CD4-positive, alpha-beta T cell treated with Interleukin-6 at 100 ng/mL for 8 hours (primary cell): ENCODE data around the gene SLC25A42.
"Not testable (repeated sequence)": the region's sequence is repeated elsewhere in the genome, so short reads cannot be mapped to it uniquely, and the experiment has no call there.

Experiments
- DNase-seq: peaks from one replicate; pipeline ENCODE4 v3.0.0-alpha.2; 2020; ENCODE audit warnings: mixed read lengths, low spot score

Gene SLC25A42

GRCh38 chr19:19105365-19106055 lies 41.7 kb downstream of the SLC25A42 start:
- DNase-seq: no peak

GRCh38 chr19:19106056-19106551 lies 42.3 kb downstream of the SLC25A42 start:
- DNase-seq: no peak

- not testable (repeated sequence) for DNase-seq
These were observed 43.1 kb downstream of the SLC25A42 start for GRCh38 chr19:19106938-19107337.

- DNase-seq: no peak
These were observed 43.9 kb downstream of the SLC25A42 start for GRCh38 chr19:19107654-19108053.

GRCh38 chr19:19109601-19110000 lies 45.8 kb downstream of the SLC25A42 start:
- no peak for DNase-seq

- DNase-seq: no peak
These were observed 46.8 kb downstream of the SLC25A42 start for GRCh38 chr19:19110410-19111135.

GRCh38 chr19:19111136-19111835 lies 47.5 kb downstream of the SLC25A42 start:
- no peak for DNase-seq

- no peak for DNase-seq
These were observed 48.3 kb downstream of the SLC25A42 start for GRCh38 chr19:19111967-19112580.

- no peak for DNase-seq
These were observed 49.3 kb downstream of the SLC25A42 start for GRCh38 chr19:19113040-19113626.

- DNase-seq: peak; percentile 18
These were observed 52.2 kb downstream of the SLC25A42 start for GRCh38 chr19:19115954-19116353.

- no peak for DNase-seq
These were observed 55.8 kb downstream of the SLC25A42 start for GRCh38 chr19:19119325-19120237.

- no peak for DNase-seq
These were observed 56.8 kb downstream of the SLC25A42 start for GRCh38 chr19:19120308-19121231.

GRCh38 chr19:19121371-19121770 lies 57.6 kb downstream of the SLC25A42 start:
- DNase-seq: no peak

- DNase-seq: no peak
These were observed 59.1 kb downstream of the SLC25A42 start for GRCh38 chr19:19122902-19123301.

- DNase-seq: no peak
These were observed 59.6 kb downstream of the SLC25A42 start for GRCh38 chr19:19123386-19123785.

- DNase-seq: no peak
These were observed 62.3 kb downstream of the SLC25A42 start for GRCh38 chr19:19126102-19126501.

- DNase-seq: no peak
These were observed 68.2 kb downstream of the SLC25A42 start for GRCh38 chr19:19131989-19132388.

- DNase-seq: no peak
These were observed 69.1 kb downstream of the SLC25A42 start for GRCh38 chr19:19132912-19133311.

- DNase-seq: no peak
These were observed 70.2 kb downstream of the SLC25A42 start for GRCh38 chr19:19133985-19134384.

- DNase-seq: peak; percentile 14
These were observed 70.9 kb downstream of the SLC25A42 start for GRCh38 chr19:19134687-19135158.
